GOT3 (cell line): Measurements from ENCODE around the gene TMEM245.
A peak's percentile ranks its signal among the peaks of the same experiment; 100 is the strongest.

Experiments
- DNase-seq: peaks from one replicate; lab custom pipeline; 2025; ENCODE audit warnings: mixed read lengths; lab: John Stamatoyannopoulos, UW

TMEM245 gene

GRCh38 chr9:109022873-109023272 is 96.9 kb downstream of the TMEM245 start:
- DNase-seq, result no peak

- DNase-seq, result no peak
Observed at GRCh38 chr9:109020581-109021511, 98.9 kb downstream of the TMEM245 start.

- no peak for DNase-seq
Observed at GRCh38 chr9:109020113-109020512, 99.6 kb downstream of the TMEM245 start.

- no peak for DNase-seq
Observed at GRCh38 chr9:109019420-109019819, 100.3 kb downstream of the TMEM245 start.

- no peak for DNase-seq
Observed at GRCh38 chr9:109017493-109017892, 102.3 kb downstream of the TMEM245 start.

- no peak for DNase-seq
Observed at GRCh38 chr9:109017061-109017460, 102.7 kb downstream of the TMEM245 start.

- no peak for DNase-seq
Observed at GRCh38 chr9:109016132-109016531, 103.6 kb downstream of the TMEM245 start.

- no peak for DNase-seq
Observed at GRCh38 chr9:109014608-109015280, 105.0 kb downstream of the TMEM245 start.

- peak; percentile 1 for DNase-seq
Observed at GRCh38 chr9:109013679-109014607, 105.8 kb downstream of the TMEM245 start.

GRCh38 chr9:109012876-109013678 is 106.7 kb downstream of the TMEM245 start, which contains the start of gene CTNNAL1:
Gene CTNNAL1, minus strand, starts transcription at chr9:109013499. Its CDS starts 57 bp downstream, at chr9:109013442.
- DNase-seq, result peak; percentile 1

- DNase-seq, result no peak
Observed at GRCh38 chr9:109012009-109012875, 107.5 kb downstream of the TMEM245 start.

- DNase-seq, result no peak
Observed at GRCh38 chr9:109011231-109011671, 108.5 kb downstream of the TMEM245 start.

GRCh38 chr9:109010746-109011145 is 109.0 kb downstream of the TMEM245 start:
- DNase-seq, result no peak

- DNase-seq, result no peak
Observed at GRCh38 chr9:109005678-109006077, 114.1 kb downstream of the TMEM245 start.

- DNase-seq, result no peak
Observed at GRCh38 chr9:109003116-109003515, 116.6 kb downstream of the TMEM245 start.

GRCh38 chr9:109002141-109002540 is 117.6 kb downstream of the TMEM245 start:
- DNase-seq, result no peak

GRCh38 chr9:109001275-109001676 is 118.5 kb downstream of the TMEM245 start:
- no peak for DNase-seq

GRCh38 chr9:108997112-108997511 is 122.6 kb downstream of the TMEM245 start:
- no peak for DNase-seq

- DNase-seq, result no peak
Observed at GRCh38 chr9:108996643-108997042, 123.1 kb downstream of the TMEM245 start.

GRCh38 chr9:108994695-108995094 is 125.1 kb downstream of the TMEM245 start:
- no peak for DNase-seq
